Mononuclear cell (primary cell): Measurements from ENCODE around the gene NECTIN2. TPM values are rescaled to one million over a fixed set of nuclear protein-coding genes. Genes with fewer than 3 reads are reported as not detected.
"Not testable (repeated sequence)": the region's sequence is repeated elsewhere in the genome, so short reads cannot be mapped to it uniquely, and the experiment has no call there.

Experiments used
- H3K27me3 ChIP-seq: 2 replicates; pipeline ENCODE4 v1.6.0; 2011; ENCODE audit warnings: low read length, control low read depth; ENCODE audit not compliant: insufficient read depth
- H3K4me1 ChIP-seq: 2 replicates; pipeline ENCODE4 v1.5.1; 2011; ENCODE audit warnings: mild to moderate bottlenecking, low read length, control low read depth; ENCODE audit not compliant: insufficient read depth
- H3K4me3 ChIP-seq: 2 replicates; pipeline ENCODE4 v1.5.1; 2011; ENCODE audit warnings: mild to moderate bottlenecking, low read length, moderate library complexity
- H3K9me3 ChIP-seq: 2 replicates; pipeline ENCODE4 v1.5.1; 2011; ENCODE audit warnings: low read depth, mild to moderate bottlenecking, control low read depth, low read length
- total RNA-seq: library from RNA; depleted of rRNA; stranded (reverse); fragments of >200 nt; gene quantifications from one replicate; pipeline ENCODE4 v1.2.3, GENCODE V29; 2012

The NECTIN2 gene
- total RNA-seq, 1 donor = 22.1 TPM

- H3K4me3 ChIP-seq = no peak overlapping the region
- H3K4me1 ChIP-seq = no peaks in the 10 kb centered on the region
- no peaks in the 10 kb centered on the region for H3K27me3 ChIP-seq
- no peaks in the 10 kb centered on the region for H3K9me3 ChIP-seq
Observed at GRCh38 chr19:44897835-44898234, 51.7 kb downstream of the NECTIN2 start.

DNA sequence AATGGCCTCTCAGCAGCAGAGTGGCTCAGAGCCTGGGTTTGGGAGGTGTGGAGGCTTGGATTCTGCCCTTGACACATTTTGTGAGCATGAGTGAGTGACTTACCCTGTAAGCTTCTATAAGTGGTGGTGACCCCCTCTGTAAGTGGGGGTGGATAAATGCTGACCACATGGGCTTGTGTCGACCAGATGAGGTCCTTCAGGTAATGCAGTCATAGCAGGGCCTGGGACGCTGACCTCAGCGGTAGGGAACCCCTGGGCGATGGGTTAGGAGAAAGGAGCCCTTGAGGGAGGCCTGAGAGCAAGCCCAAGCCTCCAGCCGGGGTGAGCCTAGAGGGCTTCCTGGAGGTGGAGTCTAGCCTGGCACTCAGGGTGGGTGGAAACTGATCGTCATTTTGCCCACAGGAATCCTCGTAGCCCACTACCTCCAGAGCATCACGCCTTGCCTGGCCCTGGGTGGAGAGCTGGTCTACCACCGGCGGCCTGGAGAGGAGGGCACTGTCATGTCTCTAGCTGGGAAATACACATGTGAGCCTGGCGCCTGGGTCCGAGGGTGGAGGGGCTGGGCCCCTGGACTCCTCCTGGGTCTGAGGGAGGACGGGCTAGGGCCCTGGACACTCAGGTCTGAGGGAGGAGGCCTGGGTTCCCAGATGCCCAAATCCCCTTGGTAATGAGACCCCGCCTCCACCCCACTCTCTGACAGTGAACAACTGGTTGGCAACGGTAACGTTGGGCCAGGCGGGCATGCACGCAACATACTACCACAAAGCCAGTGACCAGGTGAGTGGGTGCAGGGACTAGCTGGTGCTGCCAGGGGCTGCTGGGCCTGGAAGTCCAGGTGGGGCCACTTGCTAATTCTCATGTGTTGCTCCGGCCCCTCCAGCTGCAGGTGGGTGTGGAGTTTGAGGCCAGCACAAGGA is 54.5 kb downstream of the NECTIN2 start:
- Histone ChIP-seq H3K4me3 (no peak overlapping the region), H3K4me1 (no peaks in the 10 kb centered on the region), H3K9me3 (no peaks in the 10 kb centered on the region), H3K27me3 (peaks cover 6% of the 10 kb centered on the region)

GRCh38 chr19:44903216-44903601 is 57.1 kb downstream of the NECTIN2 start:
- Histone ChIP-seq H3K9me3 (no peaks in the 10 kb centered on the region), H3K27me3 (peaks cover 16% of the 10 kb centered on the region), H3K4me3 (no peak overlapping the region), H3K4me1 (no peaks in the 10 kb centered on the region)

GRCh38 chr19:44903602-44904425 is 57.7 kb downstream of the NECTIN2 start:
- no peaks in the 10 kb centered on the region for H3K9me3 ChIP-seq
- no peaks in the 10 kb centered on the region for H3K4me1 ChIP-seq
- H3K27me3 ChIP-seq = peaks cover 16% of the 10 kb centered on the region
- no peak overlapping the region for H3K4me3 ChIP-seq

DNA sequence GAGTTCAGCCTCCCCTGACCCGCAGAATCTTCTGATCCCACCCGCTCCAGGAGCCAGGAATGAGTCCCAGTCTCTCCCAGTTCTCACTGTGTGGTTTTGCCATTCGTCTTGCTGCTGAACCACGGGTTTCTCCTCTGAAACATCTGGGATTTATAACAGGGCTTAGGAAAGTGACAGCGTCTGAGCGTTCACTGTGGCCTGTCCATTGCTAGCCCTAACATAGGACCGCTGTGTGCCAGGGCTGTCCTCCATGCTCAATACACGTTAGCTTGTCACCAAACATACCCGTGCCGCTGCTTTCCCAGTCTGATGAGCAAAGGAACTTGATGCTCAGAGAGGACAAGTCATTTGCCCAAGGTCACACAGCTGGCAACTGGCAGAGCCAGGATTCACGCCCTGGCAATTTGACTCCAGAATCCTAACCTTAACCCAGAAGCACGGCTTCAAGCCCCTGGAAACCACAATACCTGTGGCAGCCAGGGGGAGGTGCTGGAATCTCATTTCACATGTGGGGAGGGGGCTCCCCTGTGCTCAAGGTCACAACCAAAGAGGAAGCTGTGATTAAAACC is 58.4 kb downstream of the NECTIN2 start:
- no peak overlapping the region for H3K4me3 ChIP-seq

GRCh38 chr19:44905437-44906160 is 59.5 kb downstream of the NECTIN2 start, which contains the start of gene APOE:
TSS of gene APOE (plus strand) at chr19:44905796. CDS start at chr19:44906625, 829 bp downstream.
- Histone ChIP-seq H3K9me3 (no peaks in the 10 kb centered on the region), H3K4me3 (no peak within 1 kb of the TSS), H3K4me1 (no peaks in the 10 kb centered on the region), H3K27me3 (peaks cover 16% of the 10 kb centered on the region)

More for the DNA sequence above, 58.4 kb downstream of the NECTIN2 start:
- Histone ChIP-seq H3K4me1 (no peaks in the 10 kb centered on the region), H3K27me3 (peaks cover 16% of the 10 kb centered on the region), H3K9me3 (no peaks in the 10 kb centered on the region)

DNA sequence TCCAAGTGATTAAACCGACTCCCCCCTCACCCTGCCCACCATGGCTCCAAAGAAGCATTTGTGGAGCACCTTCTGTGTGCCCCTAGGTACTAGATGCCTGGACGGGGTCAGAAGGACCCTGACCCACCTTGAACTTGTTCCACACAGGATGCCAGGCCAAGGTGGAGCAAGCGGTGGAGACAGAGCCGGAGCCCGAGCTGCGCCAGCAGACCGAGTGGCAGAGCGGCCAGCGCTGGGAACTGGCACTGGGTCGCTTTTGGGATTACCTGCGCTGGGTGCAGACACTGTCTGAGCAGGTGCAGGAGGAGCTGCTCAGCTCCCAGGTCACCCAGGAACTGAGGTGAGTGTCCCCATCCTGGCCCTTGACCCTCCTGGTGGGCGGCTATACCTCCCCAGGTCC is 61.5 kb downstream of the NECTIN2 start:
- Histone ChIP-seq H3K27me3 (peaks cover 16% of the 10 kb centered on the region), H3K4me3 (no peak overlapping the region), H3K4me1 (no peaks in the 10 kb centered on the region), H3K9me3 (no peaks in the 10 kb centered on the region)

- peaks cover 16% of the 10 kb centered on the region for H3K27me3 ChIP-seq
- H3K9me3 ChIP-seq = no peaks in the 10 kb centered on the region
- H3K4me3 ChIP-seq = no peak overlapping the region
- H3K4me1 ChIP-seq = peaks cover 4% of the 10 kb centered on the region
Observed at GRCh38 chr19:44908074-44908835, 62.2 kb downstream of the NECTIN2 start.

- no peaks in the 10 kb centered on the region for H3K9me3 ChIP-seq
- H3K27me3 ChIP-seq = peaks cover 16% of the 10 kb centered on the region
Observed at GRCh38 chr19:44908836-44909261, 62.8 kb downstream of the NECTIN2 start.

GRCh38 chr19:44909775-44910174 is 63.7 kb downstream of the NECTIN2 start:
- Histone ChIP-seq H3K27me3 (peaks cover 17% of the 10 kb centered on the region), H3K4me3 (no peak overlapping the region), H3K9me3 (no peaks in the 10 kb centered on the region), H3K4me1 (peaks cover 18% of the 10 kb centered on the region)

More at GRCh38 chr19:44908836-44909261, 62.8 kb downstream of the NECTIN2 start:
- Histone ChIP-seq H3K4me1 (peaks cover 9% of the 10 kb centered on the region), H3K4me3 (no peak overlapping the region)

GRCh38 chr19:44911896-44912295 is 65.8 kb downstream of the NECTIN2 start:
- H3K4me3 ChIP-seq, H3K27me3 ChIP-seq, H3K9me3 ChIP-seq: not testable (repeated sequence)
- peaks cover 19% of the 10 kb centered on the region for H3K4me1 ChIP-seq

GRCh38 chr19:44912854-44913253 is 66.8 kb downstream of the NECTIN2 start:
- Histone ChIP-seq H3K27me3 (peaks cover 2% of the 10 kb centered on the region), H3K4me1 (peaks cover 19% of the 10 kb centered on the region), H3K9me3 (no peaks in the 10 kb centered on the region), H3K4me3 (no peak overlapping the region)

GRCh38 chr19:44913512-44914432 is 67.7 kb downstream of the NECTIN2 start:
- H3K27me3 ChIP-seq, H3K9me3 ChIP-seq, H3K4me3 ChIP-seq: not testable (repeated sequence)
- H3K4me1 ChIP-seq = peaks cover 19% of the 10 kb centered on the region
